ENCODE data around the gene PLD5.
"Not testable (repeated sequence)": the region's sequence is repeated elsewhere in the genome, so short reads cannot be mapped to it uniquely, and the experiment has no call there.

Gene PLD5

GRCh38 chr1:242425232-242425631 lies 99.3 kb downstream of the PLD5 start:
- no peak for DNase-seq (ENCODE audit: low read depth)

DNA sequence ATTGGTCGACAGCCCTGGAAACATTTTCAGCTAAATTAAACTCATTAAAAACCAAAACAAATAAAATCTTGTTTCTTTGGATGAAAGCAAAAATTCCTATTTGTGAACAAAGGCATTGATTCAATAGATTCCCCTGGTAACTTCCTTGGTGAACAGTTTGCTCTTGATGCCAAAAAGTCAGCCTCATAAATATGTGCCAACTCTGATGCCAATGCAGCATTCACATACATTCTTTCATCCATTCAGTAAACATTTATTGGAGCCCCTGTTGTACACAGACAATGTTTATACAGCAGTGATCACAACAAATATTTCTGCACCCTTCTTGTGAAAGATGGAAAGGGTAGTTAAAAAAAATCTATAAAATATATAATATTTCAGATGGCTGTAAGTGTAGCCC lies 107.8 kb downstream of the PLD5 start:
- no peak for DNase-seq (ENCODE audit: low read depth)

DNA sequence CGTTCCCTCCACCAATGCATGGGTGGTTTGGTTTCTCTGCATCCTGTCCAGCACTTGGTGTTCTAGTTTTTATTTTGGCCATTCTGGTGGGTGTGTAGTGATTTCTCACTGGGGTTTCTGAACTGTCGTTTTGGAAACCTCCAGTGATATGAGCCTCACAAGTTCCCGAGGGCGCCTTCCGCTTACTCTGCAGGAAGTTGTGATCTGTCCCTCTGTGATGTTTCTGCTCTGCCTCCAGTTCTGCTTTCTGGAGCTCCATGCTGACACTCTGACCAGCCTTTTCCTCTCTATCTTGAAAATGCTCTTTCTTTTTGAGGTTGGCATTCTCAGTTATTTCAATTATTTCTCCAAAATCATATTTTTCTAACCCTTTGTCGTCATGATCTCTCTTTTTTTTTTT lies 111.6 kb downstream of the PLD5 start:
- no peak for DNase-seq (ENCODE audit: low read depth)

- no peak for DNase-seq (ENCODE audit: low read depth)
These were observed 112.6 kb downstream of the PLD5 start for GRCh38 chr1:242411901-242412300.

GRCh38 chr1:242405947-242406346 lies 118.5 kb downstream of the PLD5 start:
- DNase-seq (ENCODE audit: low read depth), result no peak

- no peak for DNase-seq (ENCODE audit: low read depth)
These were observed 120.2 kb downstream of the PLD5 start for GRCh38 chr1:242404296-242404695.

GRCh38 chr1:242402956-242403355 lies 121.5 kb downstream of the PLD5 start:
- DNase-seq (ENCODE audit: low read depth), result no peak

DNA sequence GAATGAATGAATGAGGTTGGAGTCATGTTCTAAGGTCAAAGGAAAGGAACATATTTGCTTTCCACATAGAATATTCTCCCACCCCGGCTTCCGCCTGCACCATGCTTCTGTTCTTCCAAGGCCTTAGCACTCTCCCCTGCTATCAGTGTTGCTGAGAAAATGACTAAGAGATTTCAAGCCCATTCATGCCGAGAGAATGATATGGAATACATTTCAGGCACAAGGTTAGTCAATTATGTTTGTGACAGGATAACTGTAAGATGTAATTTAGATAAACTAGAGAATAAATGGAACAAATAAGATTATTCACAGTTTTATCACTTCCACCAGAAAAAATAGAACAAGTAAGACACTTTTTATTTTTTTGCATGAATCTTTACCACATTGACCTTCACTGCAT lies 122.6 kb downstream of the PLD5 start:
- DNase-seq (ENCODE audit: low read depth), result no peak

GRCh38 chr1:242398351-242398750 lies 126.1 kb downstream of the PLD5 start:
- no peak for DNase-seq (ENCODE audit: low read depth)

DNA sequence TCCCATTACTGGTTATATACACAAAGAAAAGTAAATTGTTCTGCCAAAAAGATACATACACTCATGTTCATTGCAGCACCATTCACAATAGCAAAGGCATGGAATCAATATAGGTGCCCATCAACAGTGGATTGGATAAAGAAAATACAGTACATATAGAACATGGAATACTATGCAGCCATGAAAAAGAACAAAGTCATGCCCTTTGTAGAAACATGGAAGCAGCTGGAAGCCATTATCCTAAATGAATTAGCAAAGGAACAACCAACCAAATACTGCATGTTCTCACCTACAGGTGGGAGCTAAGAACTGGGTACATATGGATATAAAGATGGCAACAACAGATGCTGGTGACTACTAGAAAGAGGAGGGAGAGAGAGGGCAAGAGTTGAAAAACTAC lies 132.6 kb downstream of the PLD5 start:
- DNase-seq (ENCODE audit: low read depth), result no peak

- DNase-seq (ENCODE audit: low read depth), result not testable (repeated sequence)
These were observed 148.4 kb downstream of the PLD5 start for GRCh38 chr1:242376121-242376520.

DNA sequence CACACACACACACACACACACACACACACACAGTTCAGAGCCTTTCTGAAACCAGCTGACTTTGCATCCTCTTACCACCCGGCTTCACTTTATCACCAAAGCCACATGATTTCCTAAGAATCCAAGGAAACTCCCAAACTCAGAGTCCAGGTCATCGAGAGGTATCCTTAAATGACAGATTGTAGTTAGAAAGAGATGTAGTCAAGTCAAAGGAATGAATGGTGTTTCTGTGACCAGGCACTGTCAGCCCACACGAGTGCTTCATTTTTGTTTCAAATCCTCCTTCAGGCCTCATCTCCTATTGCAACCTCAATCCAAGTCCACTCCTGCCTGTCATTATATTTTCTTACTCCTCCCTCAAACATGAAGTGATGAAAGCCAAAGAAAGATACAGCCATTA lies 174.1 kb downstream of the PLD5 start:
- DNase-seq (ENCODE audit: low read depth), result not testable (repeated sequence)

DNA sequence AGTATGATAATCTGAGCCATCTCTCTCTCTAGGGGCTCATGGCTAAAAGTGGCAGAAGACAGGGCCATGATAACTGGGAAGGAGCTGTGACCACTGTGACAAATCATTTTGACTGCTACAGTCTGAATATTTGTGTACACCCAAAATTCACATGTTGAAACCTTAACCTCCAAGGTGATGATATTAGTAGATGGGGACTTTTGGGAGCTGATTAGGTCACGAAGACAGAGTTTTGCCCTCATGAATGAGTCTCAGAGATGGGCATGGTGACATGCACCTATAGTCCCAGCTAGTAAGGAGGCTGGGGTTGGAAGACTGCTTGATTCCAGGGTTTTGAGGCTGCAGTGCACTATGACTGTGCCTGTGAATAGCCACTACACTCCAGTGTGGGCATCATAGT lies 174.9 kb downstream of the PLD5 start:
- no peak for DNase-seq (ENCODE audit: low read depth)

- DNase-seq (ENCODE audit: low read depth), result not testable (repeated sequence)
These were observed 193.6 kb downstream of the PLD5 start for GRCh38 chr1:242330865-242331264.

DNA sequence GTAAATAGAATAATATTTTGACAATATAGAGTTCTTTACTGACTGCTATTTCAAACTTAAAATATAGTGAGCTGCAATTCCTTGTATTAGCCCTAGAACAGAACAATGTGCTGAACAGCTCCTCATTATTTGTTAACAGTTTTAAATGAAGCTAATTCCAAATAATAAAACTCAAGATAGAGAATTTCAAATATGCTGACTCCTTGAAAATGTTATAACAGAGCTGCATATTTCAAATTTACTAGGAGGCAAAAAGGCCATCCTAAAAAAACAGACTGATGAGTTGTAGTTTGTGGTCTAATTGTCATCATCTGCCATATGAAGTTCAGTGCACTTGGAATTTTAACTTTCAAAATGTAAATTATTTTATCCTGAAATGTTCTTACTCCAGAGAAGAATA lies 197.1 kb downstream of the PLD5 start:
- DNase-seq (ENCODE audit: low read depth), result not testable (repeated sequence)

DNA sequence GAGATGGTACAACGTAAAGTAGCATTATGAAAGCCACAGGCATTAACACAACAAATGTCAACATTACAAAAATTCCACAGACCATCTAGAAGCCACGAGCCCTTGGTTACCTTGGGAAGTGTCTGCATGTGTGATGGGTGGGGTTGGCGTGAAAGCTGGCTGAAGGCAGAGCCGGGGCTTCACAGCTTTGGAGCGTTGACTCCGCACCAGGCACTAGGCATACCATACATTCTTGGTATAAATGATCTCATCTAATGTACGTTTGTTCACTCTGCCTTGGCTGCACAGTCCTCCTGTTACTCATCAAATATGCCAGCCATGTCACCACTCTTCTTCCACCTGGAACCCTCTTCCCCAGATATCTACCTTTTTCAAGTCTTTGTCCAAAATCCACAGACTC lies 202.5 kb downstream of the PLD5 start:
- not testable (repeated sequence) for DNase-seq (ENCODE audit: low read depth)

DNA sequence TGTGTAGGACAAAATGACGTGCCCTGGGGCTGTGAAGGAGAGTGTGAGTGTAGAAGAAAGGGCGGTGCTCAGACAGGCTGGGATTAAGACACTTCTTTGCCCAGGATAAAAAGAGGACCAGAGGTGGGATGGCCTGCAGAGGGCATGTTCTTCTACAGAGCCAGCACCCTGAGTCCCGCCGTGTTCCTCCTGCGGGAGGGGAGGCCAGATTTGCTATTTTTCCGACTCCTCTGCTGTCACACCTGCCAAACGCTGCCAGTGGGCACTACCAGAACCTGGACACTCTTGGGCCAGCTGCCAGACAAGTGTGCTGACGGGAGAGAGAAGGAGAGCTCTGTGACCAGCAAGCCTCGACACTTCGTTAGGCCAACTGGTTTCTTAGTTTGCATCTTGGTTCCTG lies 206.4 kb downstream of the PLD5 start:
- no peak for DNase-seq (ENCODE audit: low read depth)

GRCh38 chr1:242314865-242315264 lies 209.6 kb downstream of the PLD5 start:
- DNase-seq (ENCODE audit: low read depth), result not testable (repeated sequence)

GRCh38 chr1:242314085-242314649 lies 210.3 kb downstream of the PLD5 start:
- DNase-seq (ENCODE audit: low read depth), result not testable (repeated sequence)

DNA sequence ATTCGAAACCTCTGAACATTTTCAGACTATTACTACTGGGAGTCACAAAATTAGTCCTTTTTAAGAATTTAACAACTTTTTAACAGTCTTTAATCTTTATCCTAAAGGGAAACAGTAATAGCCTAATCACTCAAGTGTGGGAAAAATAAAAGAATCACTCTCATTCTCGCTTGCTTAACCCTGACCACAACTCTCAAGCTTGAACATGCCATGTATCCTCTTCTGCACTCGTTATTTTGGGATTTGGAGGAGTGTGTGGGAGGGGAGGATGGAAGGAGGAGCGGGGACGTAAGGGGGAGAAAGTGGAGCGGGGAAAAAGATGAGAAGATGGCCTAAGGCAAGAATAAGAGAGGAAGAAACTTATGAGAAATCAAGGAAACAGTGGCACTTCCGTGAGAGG lies 215.8 kb downstream of the PLD5 start:
- DNase-seq (ENCODE audit: low read depth), result not testable (repeated sequence)

GRCh38 chr1:242293781-242294180 lies 230.7 kb downstream of the PLD5 start:
- not testable (repeated sequence) for DNase-seq (ENCODE audit: low read depth)

DNA sequence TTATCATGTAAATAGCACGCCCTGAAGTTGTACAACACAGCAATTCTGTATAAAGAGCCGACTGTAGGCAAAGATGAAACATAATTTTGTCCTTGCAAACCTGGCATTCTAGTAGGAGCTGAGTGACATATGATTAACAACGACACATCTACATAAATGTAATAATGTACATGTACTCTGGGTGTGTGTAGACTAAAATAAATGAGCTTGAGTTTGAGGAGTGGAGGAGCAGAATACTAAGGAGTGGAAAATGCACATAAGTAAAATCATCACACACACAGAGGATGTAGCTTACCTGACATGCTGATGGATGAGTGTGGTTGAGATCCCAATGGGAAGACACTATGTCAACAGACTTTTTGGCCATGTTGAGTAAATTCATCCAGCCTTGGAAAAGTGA lies 236.4 kb downstream of the PLD5 start:
- not testable (repeated sequence) for DNase-seq (ENCODE audit: low read depth)

DNA sequence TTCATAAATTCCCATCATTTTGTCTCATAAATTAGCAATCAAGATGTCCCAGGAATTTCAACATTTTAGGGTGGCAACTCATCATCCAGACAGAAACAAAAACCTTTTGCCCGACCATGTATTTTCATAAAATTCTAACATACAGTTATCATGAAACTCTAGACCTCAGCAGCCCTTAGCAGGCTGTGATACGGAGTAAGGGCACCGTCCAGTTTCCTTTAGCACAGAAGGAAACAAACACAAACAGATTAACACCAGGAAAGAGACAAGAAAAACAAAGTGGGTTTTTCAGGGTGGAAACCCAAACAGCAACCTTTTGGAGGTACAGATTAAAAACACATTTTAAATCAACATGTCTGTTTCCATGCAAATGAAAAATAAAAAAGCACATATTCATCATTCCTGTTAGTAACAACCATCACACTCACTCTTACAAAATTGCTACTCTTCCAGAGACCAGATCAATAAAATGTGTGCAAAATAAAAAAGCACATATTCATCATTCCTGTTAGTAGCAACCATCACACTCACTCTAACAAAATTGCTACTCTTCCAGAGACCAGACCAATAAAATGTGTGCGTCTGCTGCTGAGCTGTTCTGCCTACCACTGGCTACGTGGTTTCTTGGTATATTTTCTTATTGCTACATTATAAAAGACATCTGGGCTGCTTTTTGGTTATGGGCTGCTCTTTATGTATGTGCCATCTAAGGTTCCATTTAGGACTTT lies 241.6 kb downstream of the PLD5 start:
- DNase-seq (ENCODE audit: low read depth), result not testable (repeated sequence)

GRCh38 chr1:242278406-242278805 lies 246.1 kb downstream of the PLD5 start:
- not testable (repeated sequence) for DNase-seq (ENCODE audit: low read depth)

Measured in non-pigmented ciliary epithelial cell (primary cell).